ENCODE data around the gene SNTG2.

SNTG2 gene

GRCh38 chr2:933734-934295 is 16.8 kb upstream of the SNTG2 start:
- Histone ChIP-seq H4K20me1 (ENCODE audit: insufficient read depth, low read length, poor library complexity, severe bottlenecking) (no peaks in the 10 kb centered on the region), H3K4me3 (ENCODE audit: low read length, poor library complexity, severe bottlenecking) (no peak overlapping the region), H3K4me1 (ENCODE audit: insufficient read depth, low read length, poor library complexity, severe bottlenecking) (no peaks in the 10 kb centered on the region), H3K27me3 (ENCODE audit: insufficient read depth, low read length, poor library complexity, severe bottlenecking) (no peaks in the 10 kb centered on the region), H3K9me3 (ENCODE audit: insufficient read depth, low read depth, low read length) (no peaks in the 10 kb centered on the region), H3K9ac (ENCODE audit: low read depth, low read length, poor library complexity, severe bottlenecking) (no peak overlapping the region), H3K79me2 (ENCODE audit: insufficient read depth, low read length) (no peaks in the 10 kb centered on the region), H2AFZ (ENCODE audit: low read length) (no peak overlapping the region), H3K4me2 (ENCODE audit: low read depth, low read length, poor library complexity, severe bottlenecking) (no peak overlapping the region), H3K9me2 (replicated peaks; ENCODE audit: low read depth, low read length) (no peaks in the 10 kb centered on the region), H3K36me3 (ENCODE audit: insufficient read depth, low read length) (no peaks in the 10 kb centered on the region), H3F3A (ENCODE audit: low read depth) (no peaks in the 10 kb centered on the region)
- TF ChIP-seq EZH2phosphoT487 (IDR thresholded peaks at IDR 0.05; ENCODE audit: borderline replicate concordance) (no peak), CTCF (conservative IDR thresholded peaks at IDR 0.05; ENCODE audit: low read length) (no peak)

- H3K4me1 ChIP-seq (ENCODE audit: insufficient read depth, low read length, poor library complexity, severe bottlenecking), result no peaks in the 10 kb centered on the region
- H3K36me3 ChIP-seq (ENCODE audit: insufficient read depth, low read length), result no peaks in the 10 kb centered on the region
- no peaks in the 10 kb centered on the region for H3K9me2 ChIP-seq (replicated peaks; ENCODE audit: low read depth, low read length)
- H3K79me2 ChIP-seq (ENCODE audit: insufficient read depth, low read length), result no peaks in the 10 kb centered on the region
- no peak overlapping the region for H3K9ac ChIP-seq (ENCODE audit: low read depth, low read length, poor library complexity, severe bottlenecking)
- H2AFZ ChIP-seq (ENCODE audit: low read length), result no peak overlapping the region
- H3K27me3 ChIP-seq (ENCODE audit: insufficient read depth, low read length, poor library complexity, severe bottlenecking), result no peaks in the 10 kb centered on the region
- no peaks in the 10 kb centered on the region for H3F3A ChIP-seq (ENCODE audit: low read depth)
- TF ChIP-seq CTCF (conservative IDR thresholded peaks at IDR 0.05; ENCODE audit: low read length), result no peak
- no peak overlapping the region for H3K4me3 ChIP-seq (ENCODE audit: low read length, poor library complexity, severe bottlenecking)
- no peaks in the 10 kb centered on the region for H3K9me3 ChIP-seq (ENCODE audit: insufficient read depth, low read depth, low read length)
- H4K20me1 ChIP-seq (ENCODE audit: insufficient read depth, low read length, poor library complexity, severe bottlenecking), result no peaks in the 10 kb centered on the region
- H3K4me2 ChIP-seq (ENCODE audit: low read depth, low read length, poor library complexity, severe bottlenecking), result no peak overlapping the region
Measured at GRCh38 chr2:937530-937929, 13.1 kb upstream of the SNTG2 start.

- H3K4me3 ChIP-seq (ENCODE audit: low read length, poor library complexity, severe bottlenecking), result no peak overlapping the region
- H4K20me1 ChIP-seq (ENCODE audit: insufficient read depth, low read length, poor library complexity, severe bottlenecking), result no peaks in the 10 kb centered on the region
- H3K9me2 ChIP-seq (replicated peaks; ENCODE audit: low read depth, low read length), result no peaks in the 10 kb centered on the region
- no peaks in the 10 kb centered on the region for H3F3A ChIP-seq (ENCODE audit: low read depth)
- no peak for TF ChIP-seq CTCF (conservative IDR thresholded peaks at IDR 0.05; ENCODE audit: low read length)
- no peak for TF ChIP-seq EZH2phosphoT487 (IDR thresholded peaks at IDR 0.05; ENCODE audit: borderline replicate concordance)
- H2AFZ ChIP-seq (ENCODE audit: low read length), result no peak overlapping the region
- H3K4me1 ChIP-seq (ENCODE audit: insufficient read depth, low read length, poor library complexity, severe bottlenecking), result no peaks in the 10 kb centered on the region
- H3K9me3 ChIP-seq (ENCODE audit: insufficient read depth, low read depth, low read length), result no peaks in the 10 kb centered on the region
- H3K36me3 ChIP-seq (ENCODE audit: insufficient read depth, low read length), result no peaks in the 10 kb centered on the region
- H3K9ac ChIP-seq (ENCODE audit: low read depth, low read length, poor library complexity, severe bottlenecking), result no peak overlapping the region
- no peaks in the 10 kb centered on the region for H3K27me3 ChIP-seq (ENCODE audit: insufficient read depth, low read length, poor library complexity, severe bottlenecking)
- no peaks in the 10 kb centered on the region for H3K79me2 ChIP-seq (ENCODE audit: insufficient read depth, low read length)
- no peak overlapping the region for H3K4me2 ChIP-seq (ENCODE audit: low read depth, low read length, poor library complexity, severe bottlenecking)
Measured at GRCh38 chr2:938181-939005, 12.3 kb upstream of the SNTG2 start.
